Measurements from ENCODE around the gene DGKA.
"Not testable (repeated sequence)": the region's sequence is repeated elsewhere in the genome, so short reads cannot be mapped to it uniquely, and the experiment has no call there.

The DGKA gene

GRCh38 chr12:55978393-55978792, 47.4 kb downstream of the DGKA start:
- Mint-ChIP-seq H3K4me1 (peaks cover 32% of the 10 kb centered on the region), H3K4me3 (no peak overlapping the region), H3K27me3 (no peaks in the 10 kb centered on the region), H3K36me3 (ENCODE audit: insufficient read depth) (peaks cover 11% of the 10 kb centered on the region), H3K9me3 (no peaks in the 10 kb centered on the region), H3K27ac (ENCODE audit: low read depth) (no peak overlapping the region)
- no peak for ATAC-seq (replicated peaks; ENCODE audit: extremely low read depth, poor library complexity, severe bottlenecking)
- no peak for DNase-seq (ENCODE audit: low spot score in 2 of 2)

DNA sequence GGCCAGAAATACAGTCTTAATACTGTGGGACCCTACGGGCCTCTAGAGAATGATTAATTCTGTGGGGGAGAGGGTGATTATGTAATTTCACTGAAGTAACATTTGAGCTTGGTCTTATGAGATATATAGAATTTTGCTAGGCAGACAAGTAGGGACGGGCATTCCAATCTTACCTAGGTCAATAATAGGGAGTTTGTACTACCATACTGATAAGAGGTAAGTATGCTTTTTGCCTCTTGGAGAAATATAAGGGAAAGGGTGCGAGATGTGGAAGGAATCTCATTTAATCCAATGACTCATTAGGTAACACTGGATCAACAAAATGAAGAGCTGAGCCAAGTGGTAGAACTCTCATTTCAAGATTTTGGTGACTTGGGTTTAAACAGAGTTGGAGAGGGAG, 48.1 kb downstream of the DGKA start:
- H3K4me3 Mint-ChIP-seq = no peak overlapping the region
- no peaks in the 10 kb centered on the region for H3K9me3 Mint-ChIP-seq
- peak overlapping the region; percentile 26 for H3K27ac Mint-ChIP-seq (ENCODE audit: low read depth)
- DNase-seq (ENCODE audit: low spot score in 2 of 2) = no peak
- ATAC-seq (replicated peaks; ENCODE audit: extremely low read depth, poor library complexity, severe bottlenecking) = no peak
- peaks cover 32% of the 10 kb centered on the region for H3K4me1 Mint-ChIP-seq
- H3K27me3 Mint-ChIP-seq = no peaks in the 10 kb centered on the region
- peaks cover 13% of the 10 kb centered on the region for H3K36me3 Mint-ChIP-seq (ENCODE audit: insufficient read depth)

GRCh38 chr12:55981882-55982281, 50.9 kb downstream of the DGKA start:
- H3K4me3 Mint-ChIP-seq; H3K27ac Mint-ChIP-seq (ENCODE audit: low read depth); H3K9me3 Mint-ChIP-seq; ATAC-seq (replicated peaks; ENCODE audit: extremely low read depth, poor library complexity, severe bottlenecking); DNase-seq (ENCODE audit: low spot score in 2 of 2); H3K27me3 Mint-ChIP-seq: not testable (repeated sequence)
- Mint-ChIP-seq H3K36me3 (ENCODE audit: insufficient read depth) (peaks cover 21% of the 10 kb centered on the region), H3K4me1 (peaks cover 30% of the 10 kb centered on the region)

DNA sequence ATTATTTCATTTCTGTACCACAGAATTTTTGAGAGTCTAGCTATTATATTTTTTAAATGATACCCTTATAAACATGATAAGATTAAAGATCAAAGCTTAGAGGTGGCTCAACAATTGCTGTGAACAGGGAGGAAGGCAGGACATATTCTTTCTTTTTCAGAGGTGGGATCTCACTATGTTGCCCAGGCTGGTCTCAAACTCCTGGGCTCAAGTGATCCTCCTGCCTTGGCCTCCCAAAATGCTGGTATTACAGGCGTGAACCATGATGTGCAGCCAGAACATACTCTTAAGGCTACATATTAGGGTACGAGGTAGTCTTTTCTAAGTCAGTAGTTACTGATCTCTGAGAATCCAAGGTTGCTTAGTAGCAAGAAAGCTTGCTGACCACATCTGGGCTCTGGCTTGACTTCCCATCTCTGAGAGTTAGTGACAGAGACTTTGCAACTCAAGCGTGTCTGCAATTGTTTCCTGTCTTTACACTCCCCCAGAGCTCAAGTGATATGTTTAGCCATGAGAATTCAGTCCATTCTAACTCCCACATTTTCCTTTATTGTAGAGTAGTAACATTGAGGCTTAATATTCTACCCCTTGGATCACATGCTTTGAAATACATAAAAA, 51.5 kb downstream of the DGKA start:
- H3K4me1 Mint-ChIP-seq = peaks cover 30% of the 10 kb centered on the region
- no peaks in the 10 kb centered on the region for H3K9me3 Mint-ChIP-seq
- H3K27ac Mint-ChIP-seq (ENCODE audit: low read depth) = no peak overlapping the region
- no peak for DNase-seq (ENCODE audit: low spot score in 2 of 2)
- H3K4me3 Mint-ChIP-seq = no peak overlapping the region
- no peaks in the 10 kb centered on the region for H3K27me3 Mint-ChIP-seq
- peaks cover 21% of the 10 kb centered on the region for H3K36me3 Mint-ChIP-seq (ENCODE audit: insufficient read depth)
- no peak for ATAC-seq (replicated peaks; ENCODE audit: extremely low read depth, poor library complexity, severe bottlenecking)

DNA sequence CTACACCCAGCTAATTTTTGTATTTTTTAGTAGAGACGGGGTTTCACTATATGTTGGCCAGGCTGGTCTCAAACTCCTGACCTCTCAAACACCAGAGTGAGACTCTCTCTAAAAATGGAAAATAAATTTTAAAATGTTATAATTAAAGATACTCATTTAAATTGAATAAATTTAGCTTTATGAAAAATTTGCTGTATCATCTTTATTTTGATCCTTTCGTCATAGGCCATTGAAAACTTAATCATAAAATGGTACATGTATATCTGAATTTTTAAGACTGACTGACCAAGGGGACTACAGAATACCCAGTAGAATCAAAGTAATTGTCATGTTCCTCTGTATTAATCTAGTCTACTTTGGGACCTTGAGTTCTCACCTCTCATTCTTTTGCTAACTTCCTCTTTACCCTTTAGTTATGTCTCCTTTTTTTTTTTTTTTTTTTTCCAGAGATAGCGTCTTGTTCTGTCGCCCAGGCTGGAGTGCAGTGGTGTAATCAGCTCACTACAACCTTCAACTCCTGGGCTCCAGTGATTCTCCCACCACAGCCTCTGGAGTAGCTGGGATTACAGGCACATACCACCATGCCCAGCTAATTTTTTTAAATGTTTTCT, 52.4 kb downstream of the DGKA start:
- no peak overlapping the region for H3K27ac Mint-ChIP-seq (ENCODE audit: low read depth)
- ATAC-seq (replicated peaks; ENCODE audit: extremely low read depth, poor library complexity, severe bottlenecking) (no peak), DNase-seq (ENCODE audit: low spot score in 2 of 2) (no peak)
- peaks cover 23% of the 10 kb centered on the region for H3K4me1 Mint-ChIP-seq
- H3K27me3 Mint-ChIP-seq = no peaks in the 10 kb centered on the region
- H3K9me3 Mint-ChIP-seq = no peaks in the 10 kb centered on the region
- peaks cover 24% of the 10 kb centered on the region for H3K36me3 Mint-ChIP-seq (ENCODE audit: insufficient read depth)
- no peak overlapping the region for H3K4me3 Mint-ChIP-seq

DNA sequence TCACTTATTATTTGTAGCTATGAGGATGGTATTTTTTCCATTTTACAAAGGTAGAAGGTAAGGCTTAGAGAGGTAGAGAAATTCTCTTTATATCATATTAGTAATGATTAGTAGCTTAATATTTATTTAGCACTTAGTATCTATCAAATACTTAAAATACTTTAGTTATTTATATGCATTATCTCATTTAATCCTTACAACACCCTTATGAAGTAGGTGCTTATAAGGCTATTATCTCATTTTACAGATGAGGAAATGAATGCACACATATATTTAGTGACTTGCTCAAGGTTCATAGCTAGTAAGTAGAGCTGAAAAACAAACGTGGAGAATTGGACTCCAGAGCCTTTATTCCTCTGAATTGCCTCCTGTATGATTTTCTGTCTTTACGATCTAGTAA, 53.9 kb downstream of the DGKA start:
- Mint-ChIP-seq H3K27ac (ENCODE audit: low read depth) (no peak overlapping the region), H3K27me3 (no peaks in the 10 kb centered on the region), H3K4me3 (no peak overlapping the region), H3K36me3 (ENCODE audit: insufficient read depth) (peaks cover 32% of the 10 kb centered on the region), H3K4me1 (peaks cover 11% of the 10 kb centered on the region), H3K9me3 (no peaks in the 10 kb centered on the region)
- ATAC-seq (replicated peaks; ENCODE audit: extremely low read depth, poor library complexity, severe bottlenecking) (no peak), DNase-seq (ENCODE audit: low spot score in 2 of 2) (no peak)

DNA sequence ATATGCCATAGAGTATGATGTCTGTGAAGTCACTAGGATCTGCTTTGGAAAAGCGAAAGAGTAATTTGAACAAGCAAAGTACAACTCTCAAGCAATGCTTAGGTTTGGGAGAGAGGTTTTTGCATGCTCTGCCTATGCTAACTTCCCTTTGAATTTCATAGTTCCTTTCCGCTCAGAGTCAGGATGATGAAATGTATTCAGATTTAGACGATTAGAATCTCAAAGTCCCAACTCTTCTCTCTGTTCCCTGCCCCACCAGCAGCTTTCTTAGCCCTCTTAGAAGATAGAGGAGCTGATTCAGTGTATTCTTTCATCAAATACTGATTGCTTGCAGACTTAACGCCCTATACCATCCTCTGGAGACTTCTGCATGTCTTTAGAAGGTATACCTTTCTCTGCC, 54.4 kb downstream of the DGKA start:
- H3K9me3 Mint-ChIP-seq = no peaks in the 10 kb centered on the region

GRCh38 chr12:55985976-55986375, 55.0 kb downstream of the DGKA start:
- not testable (repeated sequence) for H3K9me3 Mint-ChIP-seq; H3K27me3 Mint-ChIP-seq; H3K4me3 Mint-ChIP-seq; DNase-seq (ENCODE audit: low spot score in 2 of 2); H3K27ac Mint-ChIP-seq (ENCODE audit: low read depth); H3K4me1 Mint-ChIP-seq; ATAC-seq (replicated peaks; ENCODE audit: extremely low read depth, poor library complexity, severe bottlenecking)
- H3K36me3 Mint-ChIP-seq (ENCODE audit: insufficient read depth) = peaks cover 38% of the 10 kb centered on the region

More for the DNA sequence above, 54.4 kb downstream of the DGKA start:
- no peak for ATAC-seq (replicated peaks; ENCODE audit: extremely low read depth, poor library complexity, severe bottlenecking)
- peaks cover 34% of the 10 kb centered on the region for H3K36me3 Mint-ChIP-seq (ENCODE audit: insufficient read depth)
- H3K4me1 Mint-ChIP-seq = peaks cover 7% of the 10 kb centered on the region
- H3K27ac Mint-ChIP-seq (ENCODE audit: low read depth) = no peak overlapping the region
- DNase-seq (ENCODE audit: low spot score in 2 of 2) = no peak
- no peak overlapping the region for H3K4me3 Mint-ChIP-seq
- no peaks in the 10 kb centered on the region for H3K27me3 Mint-ChIP-seq

GRCh38 chr12:55991110-55991509, 60.1 kb downstream of the DGKA start:
- Mint-ChIP-seq H3K27me3 (no peaks in the 10 kb centered on the region), H3K9me3 (no peaks in the 10 kb centered on the region), H3K27ac (ENCODE audit: low read depth) (no peak overlapping the region), H3K36me3 (ENCODE audit: insufficient read depth) (peaks cover 52% of the 10 kb centered on the region), H3K4me1 (peaks cover 3% of the 10 kb centered on the region), H3K4me3 (no peak overlapping the region)
- ATAC-seq (replicated peaks; ENCODE audit: extremely low read depth, poor library complexity, severe bottlenecking) (no peak), DNase-seq (ENCODE audit: low spot score in 2 of 2) (no peak)

- no peak for ATAC-seq (replicated peaks; ENCODE audit: extremely low read depth, poor library complexity, severe bottlenecking)
- H3K27ac Mint-ChIP-seq (ENCODE audit: low read depth) = no peak overlapping the region
- peaks cover 48% of the 10 kb centered on the region for H3K36me3 Mint-ChIP-seq (ENCODE audit: insufficient read depth)
- H3K9me3 Mint-ChIP-seq = no peaks in the 10 kb centered on the region
- H3K4me3 Mint-ChIP-seq = no peak overlapping the region
- H3K4me1 Mint-ChIP-seq = peaks cover 6% of the 10 kb centered on the region
- DNase-seq (ENCODE audit: low spot score in 2 of 2) = no peak
- H3K27me3 Mint-ChIP-seq = no peaks in the 10 kb centered on the region
Measured at GRCh38 chr12:55993230-55993853, 62.4 kb downstream of the DGKA start.

GRCh38 chr12:55995366-55995765, 64.4 kb downstream of the DGKA start:
- Mint-ChIP-seq H3K36me3 (ENCODE audit: insufficient read depth) (peaks cover 38% of the 10 kb centered on the region), H3K27ac (ENCODE audit: low read depth) (no peak overlapping the region), H3K4me1 (peaks cover 6% of the 10 kb centered on the region)

GRCh38 chr12:55996201-55996714, 65.3 kb downstream of the DGKA start:
- ATAC-seq (replicated peaks; ENCODE audit: extremely low read depth, poor library complexity, severe bottlenecking) (peak; percentile 65), DNase-seq (ENCODE audit: low spot score in 2 of 2) (peak; percentile 34 to 52)
- Mint-ChIP-seq H3K9me3 (no peaks in the 10 kb centered on the region), H3K4me3 (no peak overlapping the region), H3K4me1 (peaks cover 6% of the 10 kb centered on the region), H3K27me3 (no peaks in the 10 kb centered on the region), H3K36me3 (ENCODE audit: insufficient read depth) (peaks cover 29% of the 10 kb centered on the region), H3K27ac (ENCODE audit: low read depth) (no peak overlapping the region)

More at GRCh38 chr12:55995366-55995765, 64.4 kb downstream of the DGKA start:
- Mint-ChIP-seq H3K4me3 (no peak overlapping the region), H3K27me3 (no peaks in the 10 kb centered on the region), H3K9me3 (no peaks in the 10 kb centered on the region)
- ATAC-seq (replicated peaks; ENCODE audit: extremely low read depth, poor library complexity, severe bottlenecking) = no peak
- DNase-seq (ENCODE audit: low spot score in 2 of 2) = no peak
